HG03103 (cell line): ENCODE measurements around the gene SRSF11.

Experiments used
- ATAC-seq: cut with Tn5 transposase; IDR thresholded peaks from one replicate; pipeline ENCODE4 v1.9.1; 2021; ENCODE audit warnings: low read depth; ENCODE audit not compliant: unreplicated experiment

The SRSF11 gene

GRCh38 chr1:70299472-70299871 is 78.3 kb downstream of the SRSF11 start:
- no peak for ATAC-seq
